ENCODE measurements around the gene PAX4. TPM values are rescaled to one million over a fixed set of nuclear protein-coding genes. Genes with fewer than 3 reads are reported as not detected.

PAX4 gene
- total and polyA plus RNA-seq, 9 of the 15 experiments (the other 6 are each of a cell fraction or from before 2014, with no cell fraction given), result not detected

DNA sequence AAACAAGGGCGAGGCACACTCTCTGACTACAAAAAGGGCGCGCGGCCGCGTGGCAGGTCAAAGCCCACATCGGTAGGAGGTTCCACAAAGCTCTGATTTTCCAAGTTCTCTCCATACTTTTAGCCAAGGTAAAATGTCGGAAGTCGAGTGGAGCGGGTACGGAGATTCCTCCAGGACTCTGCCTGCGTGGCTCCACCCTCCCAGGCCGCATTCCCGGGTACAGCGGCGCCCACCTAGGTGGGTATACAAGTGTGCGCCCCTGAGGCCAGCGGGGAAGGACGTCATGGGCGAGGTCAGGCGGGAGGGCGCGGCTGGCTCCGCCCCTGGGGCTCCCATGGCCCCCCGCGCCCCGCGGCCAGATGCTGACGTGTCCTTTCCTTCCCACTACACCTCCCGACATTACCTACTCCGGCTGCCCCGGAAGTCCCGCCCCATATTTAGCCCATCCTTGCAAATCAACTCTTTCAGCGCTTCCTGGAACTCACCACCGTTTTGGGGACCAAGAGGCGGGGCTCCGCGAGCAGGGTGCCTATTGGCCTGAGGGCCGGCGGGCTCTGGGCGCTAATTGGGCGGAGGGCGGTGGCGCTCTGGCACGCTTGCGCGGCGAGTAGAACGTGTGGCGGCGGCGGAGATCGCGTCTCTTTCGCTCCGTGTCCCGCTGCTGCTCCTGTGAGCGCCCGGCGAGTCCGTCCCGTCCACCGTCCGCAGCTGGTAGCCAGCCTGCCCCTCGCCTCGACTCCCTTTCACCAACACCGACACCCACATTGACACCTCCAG lies 33.8 kb upstream of the PAX4 start, which contains the start of gene SND1 (continued):
- TF ChIP-seq KDM4B (IDR thresholded peaks at IDR 0.05; ENCODE audit: borderline replicate concordance in 2 of 2, low read depth in 1 of 2) (no peak), MXI1 (IDR thresholded peaks at IDR 0.05; ENCODE audit: low read depth, low read length) (peak; percentile 52; the same call in 1 of the 2 replicates), ELF2 (CRISPR knock-in tag; IDR thresholded peaks at IDR 0.05) (peak; percentile 67; the same call in 1 of the 2 replicates), SIRT6 (IDR thresholded peaks at IDR 0.05; ENCODE audit: low read depth, low read length) (no peak)
- TF ChIP-seq, protein P1, sequence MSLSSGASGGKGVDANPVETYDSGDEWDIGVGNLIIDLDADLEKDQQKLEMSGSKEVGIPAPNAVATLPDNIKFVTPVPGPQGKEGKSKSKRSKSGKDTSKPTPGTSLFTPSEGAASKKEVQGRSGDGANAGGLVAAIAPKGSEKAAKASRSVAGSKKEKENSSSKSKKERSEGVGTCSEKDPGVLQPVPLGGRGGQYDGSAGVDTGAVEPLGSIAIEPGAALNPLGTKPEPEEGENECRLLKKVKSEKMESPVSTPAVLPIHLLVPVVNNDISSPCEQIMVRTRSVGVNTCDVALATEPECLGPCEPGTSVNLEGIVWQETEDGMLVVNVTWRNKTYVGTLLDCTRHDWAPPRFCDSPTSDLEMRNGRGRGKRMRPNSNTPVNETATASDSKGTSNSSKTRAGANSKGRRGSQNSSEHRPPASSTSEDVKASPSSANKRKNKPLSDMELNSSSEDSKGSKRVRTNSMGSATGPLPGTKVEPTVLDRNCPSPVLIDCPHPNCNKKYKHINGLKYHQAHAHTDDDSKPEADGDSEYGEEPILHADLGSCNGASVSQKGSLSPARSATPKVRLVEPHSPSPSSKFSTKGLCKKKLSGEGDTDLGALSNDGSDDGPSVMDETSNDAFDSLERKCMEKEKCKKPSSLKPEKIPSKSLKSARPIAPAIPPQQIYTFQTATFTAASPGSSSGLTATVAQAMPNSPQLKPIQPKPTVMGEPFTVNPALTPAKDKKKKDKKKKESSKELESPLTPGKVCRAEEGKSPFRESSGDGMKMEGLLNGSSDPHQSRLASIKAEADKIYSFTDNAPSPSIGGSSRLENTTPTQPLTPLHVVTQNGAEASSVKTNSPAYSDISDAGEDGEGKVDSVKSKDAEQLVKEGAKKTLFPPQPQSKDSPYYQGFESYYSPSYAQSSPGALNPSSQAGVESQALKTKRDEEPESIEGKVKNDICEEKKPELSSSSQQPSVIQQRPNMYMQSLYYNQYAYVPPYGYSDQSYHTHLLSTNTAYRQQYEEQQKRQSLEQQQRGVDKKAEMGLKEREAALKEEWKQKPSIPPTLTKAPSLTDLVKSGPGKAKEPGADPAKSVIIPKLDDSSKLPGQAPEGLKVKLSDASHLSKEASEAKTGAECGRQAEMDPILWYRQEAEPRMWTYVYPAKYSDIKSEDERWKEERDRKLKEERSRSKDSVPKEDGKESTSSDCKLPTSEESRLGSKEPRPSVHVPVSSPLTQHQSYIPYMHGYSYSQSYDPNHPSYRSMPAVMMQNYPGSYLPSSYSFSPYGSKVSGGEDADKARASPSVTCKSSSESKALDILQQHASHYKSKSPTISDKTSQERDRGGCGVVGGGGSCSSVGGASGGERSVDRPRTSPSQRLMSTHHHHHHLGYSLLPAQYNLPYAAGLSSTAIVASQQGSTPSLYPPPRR (CRISPR knock-in tag; IDR thresholded peaks at IDR 0.05; ENCODE audit: borderline replicate concordance), result 0 out of 2 replicates have a peak, but pooled peaks have one; percentile 48
- TF ChIP-seq, protein P2, sequence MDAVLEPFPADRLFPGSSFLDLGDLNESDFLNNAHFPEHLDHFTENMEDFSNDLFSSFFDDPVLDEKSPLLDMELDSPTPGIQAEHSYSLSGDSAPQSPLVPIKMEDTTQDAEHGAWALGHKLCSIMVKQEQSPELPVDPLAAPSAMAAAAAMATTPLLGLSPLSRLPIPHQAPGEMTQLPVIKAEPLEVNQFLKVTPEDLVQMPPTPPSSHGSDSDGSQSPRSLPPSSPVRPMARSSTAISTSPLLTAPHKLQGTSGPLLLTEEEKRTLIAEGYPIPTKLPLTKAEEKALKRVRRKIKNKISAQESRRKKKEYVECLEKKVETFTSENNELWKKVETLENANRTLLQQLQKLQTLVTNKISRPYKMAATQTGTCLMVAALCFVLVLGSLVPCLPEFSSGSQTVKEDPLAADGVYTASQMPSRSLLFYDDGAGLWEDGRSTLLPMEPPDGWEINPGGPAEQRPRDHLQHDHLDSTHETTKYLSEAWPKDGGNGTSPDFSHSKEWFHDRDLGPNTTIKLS (IDR thresholded peaks at IDR 0.05; ENCODE audit: borderline replicate concordance, low read depth), result peak; percentile 100

Measured in K562 (cell line).